ENCODE results near the gene OTUB2. TPM values are rescaled to one million over a fixed set of nuclear protein-coding genes. Genes with fewer than 3 reads are reported as not detected.

The OTUB2 gene
- total and polyA plus RNA-seq, 2 experiments from 2014 or later, result 2.7 to 2.8 TPM

DNA sequence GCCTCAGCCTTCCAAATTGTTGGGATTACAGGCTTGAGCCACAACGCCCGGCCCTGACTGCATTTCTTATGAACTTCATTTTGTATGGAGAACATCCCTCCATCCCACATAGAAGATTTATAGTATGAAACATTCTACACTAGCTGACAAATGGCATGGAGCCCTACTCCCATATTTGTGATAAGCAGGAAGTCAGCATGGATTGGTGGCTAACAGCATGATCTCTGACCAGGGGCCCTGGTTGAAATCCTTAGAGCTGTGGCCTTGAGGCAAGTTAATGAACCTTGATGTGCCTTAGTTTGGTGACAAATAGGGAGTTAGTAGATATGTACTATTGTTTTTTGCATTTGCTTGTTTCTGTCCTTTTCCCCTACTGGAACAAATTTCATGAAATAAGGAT lies 67.3 kb downstream of the OTUB2 start:
- Histone ChIP-seq H3K4me1 (ENCODE audit: insufficient read depth) (no peaks in the 10 kb centered on the region), H3K79me2 (no peaks in the 10 kb centered on the region), H2AFZ (no peak overlapping the region), H3K36me3 (replicated peaks; ENCODE audit: insufficient read depth, low read depth) (no peaks in the 10 kb centered on the region), H3K4me2 (no peak overlapping the region), H3K9me3 (ENCODE audit: low read depth) (no peaks in the 10 kb centered on the region), H3K9me2 (replicated peaks; ENCODE audit: insufficient read depth) (no peaks in the 10 kb centered on the region), H3K27ac (no peak overlapping the region), H4K20me1 (ENCODE audit: insufficient read depth, poor library complexity, severe bottlenecking) (no peaks in the 10 kb centered on the region), H3K4me3 (no peak overlapping the region), H3K27me3 (no peaks in the 10 kb centered on the region)
- TF ChIP-seq EZH2 (IDR thresholded peaks at IDR 0.05; ENCODE audit: borderline replicate concordance) (no peak), EZH2phosphoT487 (IDR thresholded peaks at IDR 0.05; ENCODE audit: low read depth, severe bottlenecking, unreplicated experiment) (no peak)
- TF ChIP-seq, protein P1, sequence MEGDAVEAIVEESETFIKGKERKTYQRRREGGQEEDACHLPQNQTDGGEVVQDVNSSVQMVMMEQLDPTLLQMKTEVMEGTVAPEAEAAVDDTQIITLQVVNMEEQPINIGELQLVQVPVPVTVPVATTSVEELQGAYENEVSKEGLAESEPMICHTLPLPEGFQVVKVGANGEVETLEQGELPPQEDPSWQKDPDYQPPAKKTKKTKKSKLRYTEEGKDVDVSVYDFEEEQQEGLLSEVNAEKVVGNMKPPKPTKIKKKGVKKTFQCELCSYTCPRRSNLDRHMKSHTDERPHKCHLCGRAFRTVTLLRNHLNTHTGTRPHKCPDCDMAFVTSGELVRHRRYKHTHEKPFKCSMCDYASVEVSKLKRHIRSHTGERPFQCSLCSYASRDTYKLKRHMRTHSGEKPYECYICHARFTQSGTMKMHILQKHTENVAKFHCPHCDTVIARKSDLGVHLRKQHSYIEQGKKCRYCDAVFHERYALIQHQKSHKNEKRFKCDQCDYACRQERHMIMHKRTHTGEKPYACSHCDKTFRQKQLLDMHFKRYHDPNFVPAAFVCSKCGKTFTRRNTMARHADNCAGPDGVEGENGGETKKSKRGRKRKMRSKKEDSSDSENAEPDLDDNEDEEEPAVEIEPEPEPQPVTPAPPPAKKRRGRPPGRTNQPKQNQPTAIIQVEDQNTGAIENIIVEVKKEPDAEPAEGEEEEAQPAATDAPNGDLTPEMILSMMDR (IDR thresholded peaks at IDR 0.05; ENCODE audit: poor library complexity), result no peak
- WGBS (ENCODE audit: low lambda C conversion rate, missing lambda C conversion rate), result 95% methylated on average over 2 of the region's 2 CpGs
- no peak for DNase-seq (ENCODE audit: low spot score)

DNA sequence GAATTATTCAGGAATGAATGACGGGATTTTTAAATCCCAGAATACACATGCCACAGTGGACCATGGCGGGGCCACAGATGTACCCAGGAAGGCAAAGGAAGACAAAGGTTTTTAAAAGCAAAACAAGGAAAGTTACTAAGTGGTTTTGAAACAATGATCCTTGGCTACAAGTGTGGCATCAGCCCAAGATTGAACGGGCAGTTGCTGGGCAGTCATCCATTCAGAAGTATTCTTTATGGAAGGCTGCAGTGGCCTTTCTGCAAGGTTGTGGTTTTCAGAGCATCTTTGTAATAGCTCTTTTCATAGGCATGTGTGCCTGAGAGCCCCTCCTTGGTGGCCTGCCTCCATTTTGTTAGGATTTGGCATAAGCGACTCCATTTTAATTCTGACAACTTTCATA lies 71.0 kb downstream of the OTUB2 start:
- H3K4me1 ChIP-seq (ENCODE audit: insufficient read depth), result no peaks in the 10 kb centered on the region
- H2AFZ ChIP-seq, result no peak overlapping the region
- H3K36me3 ChIP-seq (replicated peaks; ENCODE audit: insufficient read depth, low read depth), result no peaks in the 10 kb centered on the region
- 96% methylated on average over 4 of the region's 4 CpGs for WGBS (ENCODE audit: low lambda C conversion rate, missing lambda C conversion rate)
- H3K27me3 ChIP-seq, result no peaks in the 10 kb centered on the region
- H4K20me1 ChIP-seq (ENCODE audit: insufficient read depth, poor library complexity, severe bottlenecking), result no peaks in the 10 kb centered on the region
- H3K79me2 ChIP-seq, result no peaks in the 10 kb centered on the region
- H3K9me2 ChIP-seq (replicated peaks; ENCODE audit: insufficient read depth), result no peaks in the 10 kb centered on the region
- TF ChIP-seq EZH2 (IDR thresholded peaks at IDR 0.05; ENCODE audit: borderline replicate concordance), result no peak
- no peak for TF ChIP-seq EZH2phosphoT487 (IDR thresholded peaks at IDR 0.05; ENCODE audit: low read depth, severe bottlenecking, unreplicated experiment)
- TF ChIP-seq, protein P1 (IDR thresholded peaks at IDR 0.05; ENCODE audit: poor library complexity), result no peak
- H3K4me3 ChIP-seq, result no peak overlapping the region
- H3K9me3 ChIP-seq (ENCODE audit: low read depth), result no peaks in the 10 kb centered on the region
- H3K27ac ChIP-seq, result no peak overlapping the region
- no peak overlapping the region for H3K4me2 ChIP-seq
- DNase-seq (ENCODE audit: low spot score), result no peak

Other genes starting within 250 kb of the OTUB2 start
- gene PRIMA1, start 237.9 kb upstream of the OTUB2 start, total RNA-seq, result 1.5 and 2.0 TPM in 2 replicates
- 1.2 and 1.9 TPM in 2 replicates for gene PRIMA1, start 237.9 kb upstream of the OTUB2 start, polyA plus RNA-seq
- not detected in 2 replicates for gene FAM181A, start 99.0 kb upstream of the OTUB2 start, total RNA-seq
- 0.90 TPM in 1 of 2 replicates, not detected in the other for gene FAM181A, start 99.0 kb upstream of the OTUB2 start, polyA plus RNA-seq
- gene ASB2, start 49.8 kb upstream of the OTUB2 start, total RNA-seq, result 0.53 and 1.8 TPM in 2 replicates
- 0.27 and 0.32 TPM in 2 replicates for gene ASB2, start 49.8 kb upstream of the OTUB2 start, polyA plus RNA-seq
- gene CCDC197, start 29.0 kb upstream of the OTUB2 start, total RNA-seq, result not detected in 2 replicates
- gene CCDC197, start 29.0 kb upstream of the OTUB2 start, polyA plus RNA-seq, result not detected in 2 replicates
- gene DDX24, start 54.9 kb downstream of the OTUB2 start, total RNA-seq, result 127 and 134 TPM in 2 replicates
- gene DDX24, start 54.9 kb downstream of the OTUB2 start, polyA plus RNA-seq, result 125 and 145 TPM in 2 replicates
- 16.7 and 18.9 TPM in 2 replicates for gene IFI27L1, start 55.0 kb downstream of the OTUB2 start, total RNA-seq
- gene IFI27L1, start 55.0 kb downstream of the OTUB2 start, polyA plus RNA-seq, result 29.4 and 32.1 TPM in 2 replicates
- 1.1 and 1.8 TPM in 2 replicates for gene IFI27, start 84.4 kb downstream of the OTUB2 start, total RNA-seq
- 6.7 and 7.3 TPM in 2 replicates for gene IFI27, start 84.4 kb downstream of the OTUB2 start, polyA plus RNA-seq
- 47.4 and 95.1 TPM in 2 replicates for gene IFI27L2, start 103.3 kb downstream of the OTUB2 start, total RNA-seq
- 90.5 and 91.5 TPM in 2 replicates for gene IFI27L2, start 103.3 kb downstream of the OTUB2 start, polyA plus RNA-seq
- gene PPP4R4, start 148.0 kb downstream of the OTUB2 start, total RNA-seq, result 2.3 and 3.8 TPM in 2 replicates
- gene PPP4R4, start 148.0 kb downstream of the OTUB2 start, polyA plus RNA-seq, result 0.61 and 1.0 TPM in 2 replicates